Tibial nerve (tissue), 3 donors: ENCODE results near the gene AUNIP.

Experiments
- CTCF ChIP-seq, 5 experiments: fragments of 200-600 bp in 3 of 5; fragments of 450-650 bp in 2 of 5; sonication (generic) in 3 of 5; IDR thresholded peaks; one replicate each; pipeline ENCODE4 v1.5.1; 2016 to 2019; ENCODE audit warnings: antibody characterized with exemption in 5 of 5, mild to moderate bottlenecking in 3 of 5, moderate library complexity in 2 of 5
- POLR2A ChIP-seq, 2 donors: fragments of 450-650 bp; IDR thresholded peaks; one replicate each; pipeline ENCODE4 v1.6.1; 2017; ENCODE audit warnings: antibody characterized with exemption in 2 of 2, mild to moderate bottlenecking in 2 of 2, moderate library complexity in 2 of 2

- TF ChIP-seq CTCF (IDR thresholded peaks at IDR 0.05): no peak
- no peak for TF ChIP-seq POLR2A (IDR thresholded peaks at IDR 0.05)
Observed at GRCh38 chr1:25814549-25815087, 44.6 kb downstream of the AUNIP start.
